SK-N-SH (cell line): Measurements from ENCODE around the gene ZPBP2. TPM values are rescaled to one million over a fixed set of nuclear protein-coding genes. Genes with fewer than 3 reads are reported as not detected.

Source experiments
- CTCF ChIA-PET: fragments of 300-600, 350-600 bp; formaldehyde crosslinking; extraction: SDS; loops from one replicate; lab custom pipeline; 2021; lab: Yijun Ruan, JAX
- POLR2A ChIA-PET: fragments of 350-600 bp; sonication (Branson Sonifier 250); formaldehyde crosslinking; extraction: SDS; loops from one replicate; lab custom pipeline; 2020; ENCODE audit warnings: antibody characterized with exemption, inconsistent platforms; lab: Yijun Ruan, JAX
- DNase-seq: peaks from one replicate; pipeline ENCODE4 v3.0.0; 2012
- H2AFZ ChIP-seq: fragments of 200-600 bp; sonication (generic); 2 replicates; pipeline ENCODE4 v1.8.1; 2016; ENCODE audit warnings: antibody characterized with exemption, mild to moderate bottlenecking, low read depth
- H3F3A ChIP-seq: fragments of 200-600 bp; sonication (generic); replicated peaks from 2 replicates; pipeline ENCODE3; 2016; ENCODE audit warnings: antibody characterized with exemption, mild to moderate bottlenecking; ENCODE audit not compliant: insufficient read depth
- H3K27ac ChIP-seq, 2 experiments: fragments of 200-500 bp in 1 of 2; fragments of 200-600 bp in 1 of 2; sonication (Bioruptor generic) in 1 of 2; sonication (generic), shearing (Covaris generic) in 1 of 2; 2 replicates each; pipeline versions ENCODE4 v1.5.1 to v1.6.1; 2014 to 2016; ENCODE audit warnings: low read depth in 2 of 2, inconsistent platforms in 1 of 2, low read length in 1 of 2, mild to moderate bottlenecking in 1 of 2, mixed read lengths in 1 of 2
- H3K27me3 ChIP-seq: fragments of 200-600 bp; sonication (generic), shearing (Covaris generic); 2 replicates; pipeline ENCODE4 v1.6.1; 2016; ENCODE audit warnings: mixed run types; ENCODE audit not compliant: insufficient read depth
- H3K36me3 ChIP-seq, 2 experiments: fragments of 200-500 bp in 1 of 2; fragments of 200-600 bp in 1 of 2; sonication (Bioruptor generic) in 1 of 2; sonication (generic) in 1 of 2; replicated peaks in 1 of 2; 2 replicates each; pipeline versions ENCODE3 to v1.5.1; 2014 to 2016; ENCODE audit warnings: low read length in 1 of 2, mild to moderate bottlenecking in 1 of 2; ENCODE audit not compliant: insufficient read depth in 2 of 2, control insufficient read depth in 1 of 2
- H3K4me1 ChIP-seq, 2 experiments: fragments of 200-500 bp in 1 of 2; fragments of 200-600 bp in 1 of 2; sonication (Bioruptor generic) in 1 of 2; sonication (generic), shearing (Covaris generic) in 1 of 2; 2 replicates each; pipeline versions ENCODE4 v1.5.1 to v1.6.1; 2014 to 2016; ENCODE audit warnings: low read depth in 1 of 2, low read length in 1 of 2, mixed run types in 1 of 2; ENCODE audit not compliant: insufficient read depth in 2 of 2, control insufficient read depth in 1 of 2
- H3K4me2 ChIP-seq: fragments of 200-600 bp; sonication (generic), shearing (Covaris generic); 2 replicates; pipeline ENCODE4 v1.6.1; 2017; ENCODE audit warnings: mixed run types
- H3K4me3 ChIP-seq, 2 experiments: fragments of 200-500 bp in 1 of 2; fragments of 200-600 bp in 1 of 2; sonication (Bioruptor generic) in 1 of 2; sonication (generic), shearing (Covaris generic) in 1 of 2; 2 replicates each; pipeline versions ENCODE4 v1.5.1 to v1.8.1; 2014 to 2016; ENCODE audit warnings: low read depth in 2 of 2, inconsistent platforms in 1 of 2, low read length in 1 of 2, mild to moderate bottlenecking in 1 of 2, mixed read lengths in 1 of 2, moderate library complexity in 1 of 2
- H3K79me2 ChIP-seq: fragments of 200-600 bp; sonication (generic); 2 replicates; pipeline ENCODE4 v1.8.1; 2017; ENCODE audit warnings: mild to moderate bottlenecking; ENCODE audit not compliant: insufficient read depth
- H3K9ac ChIP-seq: fragments of 200-600 bp; sonication (generic); 2 replicates; pipeline ENCODE4 v1.6.1; 2017; ENCODE audit warnings: mixed run types
- H3K9me2 ChIP-seq: fragments of 200-600 bp; sonication (generic); 2 replicates; pipeline ENCODE4 v1.6.1; 2017; ENCODE audit warnings: mixed run types
- H3K9me3 ChIP-seq: fragments of 200-600 bp; sonication (generic); 2 replicates; pipeline ENCODE4 v1.6.1; 2017; ENCODE audit warnings: mixed run types, mild to moderate bottlenecking, moderate library complexity
- H4K20me1 ChIP-seq: fragments of 200-600 bp; sonication (generic); 2 replicates; pipeline ENCODE4 v1.6.1; 2017; ENCODE audit warnings: mild to moderate bottlenecking, mixed run types; ENCODE audit not compliant: insufficient read depth
- CHD2 ChIP-seq: fragments of 150-350 bp; IDR thresholded peaks from 2 replicates; pipeline ENCODE4 v1.6.1; 2018; ENCODE audit warnings: low read length; ENCODE audit not compliant: partially characterized antibody
- CTCF ChIP-seq: fragments of 200-600 bp; sonication (generic); IDR thresholded peaks from 2 replicates; pipeline ENCODE4 v1.6.1; 2017; ENCODE audit warnings: antibody characterized with exemption, mild to moderate bottlenecking, moderate library complexity
- FOXJ3 ChIP-seq: sonication (generic); formaldehyde crosslinking; IDR thresholded peaks from 2 replicates; pipeline ENCODE4 v1.5.1; 2020; ENCODE audit warnings: mild to moderate bottlenecking, missing genetic modification reagents
- IRF3 ChIP-seq: fragments of 150-350 bp; IDR thresholded peaks from 2 replicates; pipeline ENCODE4 v1.6.1; 2016; ENCODE audit warnings: mild to moderate bottlenecking, low read depth, low read length
- JUND ChIP-seq: IDR thresholded peaks from 2 replicates; pipeline ENCODE4 v1.4.0; 2012
- MEF2A ChIP-seq: IDR thresholded peaks from 2 replicates; pipeline ENCODE4 v1.4.0; 2012; ENCODE audit warnings: low read depth, borderline replicate concordance
- POLR2AphosphoS5 ChIP-seq: IDR thresholded peaks from 2 replicates; pipeline ENCODE4 v1.6.1; 2012; ENCODE audit warnings: low read depth, low read length
- REST ChIP-seq: IDR thresholded peaks from 2 replicates; pipeline ENCODE4 v1.6.1; 2012; ENCODE audit warnings: mild to moderate bottlenecking, low read depth, low read length, moderate library complexity
- RXRA ChIP-seq: IDR thresholded peaks from 2 replicates; pipeline ENCODE4 v1.4.0; 2012; ENCODE audit warnings: low read depth, mild to moderate bottlenecking, borderline replicate concordance
- TAF1 ChIP-seq: IDR thresholded peaks from 2 replicates; pipeline ENCODE4 v1.6.1; 2012; ENCODE audit warnings: low read depth, mild to moderate bottlenecking, low read length, moderate library complexity, borderline replicate concordance
- TCF12 ChIP-seq: IDR thresholded peaks from 2 replicates; pipeline ENCODE4 v1.4.0; 2012
- WGBS: methylation state at CpG from one replicate; pipeline ENCODE4 v1.1.6; 2017; ENCODE audit warnings: low lambda C conversion rate; 5-methylcytosine and 5-hydroxymethylcytosine counted together
- polyA plus RNA-seq, 3 experiments: library from polyadenylated mRNA; depleted of rRNA; stranded (reverse); fragments of >200 nt; gene quantifications; 2 replicates each; pipeline ENCODE4 v1.2.3, GENCODE V29; 2012

The ZPBP2 gene
- polyA plus RNA-seq, 1 of the 3 experiments (the other 2 are of a cell fraction): not detected

DNA sequence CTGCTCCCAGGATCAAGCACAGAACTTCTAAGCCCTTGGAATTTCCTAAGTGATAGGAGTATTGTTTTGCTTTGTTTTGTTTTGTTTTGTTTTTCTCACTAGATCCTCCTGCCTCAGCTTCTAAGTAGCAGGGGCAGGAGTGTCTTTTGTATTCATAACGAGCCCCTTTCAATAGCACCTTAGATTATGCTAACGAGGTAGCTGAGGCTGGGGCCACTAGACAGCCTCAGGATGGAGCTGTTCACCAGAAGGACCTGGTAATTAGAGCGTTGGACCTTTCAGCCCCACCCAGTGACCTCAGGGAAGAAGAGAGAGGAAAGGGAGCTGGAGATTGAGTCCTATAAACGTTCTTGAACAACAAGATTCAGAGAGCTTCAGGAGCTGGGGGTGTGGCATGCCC lies 47.5 kb upstream of the ZPBP2 start (continued):
- TF ChIP-seq REST: no peak
- no peak for TF ChIP-seq CTCF
- no peak for TF ChIP-seq CHD2
- TF ChIP-seq FOXJ3 (CRISPR knock-in tag): no peak
- TF ChIP-seq, all 33 proteins: peak for 0

GRCh38 chr17:39820987-39821386 lies 47.0 kb upstream of the ZPBP2 start:
- H2AFZ ChIP-seq: no peak overlapping the region
- no peak overlapping the region for H3K4me3 ChIP-seq
- H3K4me1 ChIP-seq: no peaks in the 10 kb centered on the region
- H3K9ac ChIP-seq: no peak overlapping the region
- WGBS: 30% methylated on average over 2 of the region's 2 CpGs
- no peaks in the 10 kb centered on the region for H3K36me3 ChIP-seq
- H3K27ac ChIP-seq: no peak overlapping the region
- no peaks in the 10 kb centered on the region for H4K20me1 ChIP-seq
- peaks cover 7% of the 10 kb centered on the region; the same call in 1 of the 2 replicates for H3K27me3 ChIP-seq
- no peaks in the 10 kb centered on the region for H3K9me3 ChIP-seq
- H3K4me2 ChIP-seq: no peak overlapping the region
- H3F3A ChIP-seq: no peaks in the 10 kb centered on the region
- H3K79me2 ChIP-seq: no peaks in the 10 kb centered on the region
- ChIA-PET CTCF (interaction anchor here (0.6 to 0.7 kb wide), 2 partner anchors 9 to 85 kb away, joined by 3 read pairs; no protein-coding TSS in a partner anchor), POLR2A (no interaction called here)
- no peaks in the 10 kb centered on the region for H3K9me2 ChIP-seq
- DNase-seq: no peak
- TF ChIP-seq RXRA (no peak), TCF12 (no peak), TAF1 (no peak), POLR2AphosphoS5 (no peak), JUND (no peak), MEF2A (no peak), FOXJ3 (CRISPR knock-in tag) (no peak), IRF3 (no peak)
